ENCODE data around the gene C6orf136.
"Not testable (repeated sequence)": the region's sequence is repeated elsewhere in the genome, so short reads cannot be mapped to it uniquely, and the experiment has no call there.

Gene C6orf136

DNA sequence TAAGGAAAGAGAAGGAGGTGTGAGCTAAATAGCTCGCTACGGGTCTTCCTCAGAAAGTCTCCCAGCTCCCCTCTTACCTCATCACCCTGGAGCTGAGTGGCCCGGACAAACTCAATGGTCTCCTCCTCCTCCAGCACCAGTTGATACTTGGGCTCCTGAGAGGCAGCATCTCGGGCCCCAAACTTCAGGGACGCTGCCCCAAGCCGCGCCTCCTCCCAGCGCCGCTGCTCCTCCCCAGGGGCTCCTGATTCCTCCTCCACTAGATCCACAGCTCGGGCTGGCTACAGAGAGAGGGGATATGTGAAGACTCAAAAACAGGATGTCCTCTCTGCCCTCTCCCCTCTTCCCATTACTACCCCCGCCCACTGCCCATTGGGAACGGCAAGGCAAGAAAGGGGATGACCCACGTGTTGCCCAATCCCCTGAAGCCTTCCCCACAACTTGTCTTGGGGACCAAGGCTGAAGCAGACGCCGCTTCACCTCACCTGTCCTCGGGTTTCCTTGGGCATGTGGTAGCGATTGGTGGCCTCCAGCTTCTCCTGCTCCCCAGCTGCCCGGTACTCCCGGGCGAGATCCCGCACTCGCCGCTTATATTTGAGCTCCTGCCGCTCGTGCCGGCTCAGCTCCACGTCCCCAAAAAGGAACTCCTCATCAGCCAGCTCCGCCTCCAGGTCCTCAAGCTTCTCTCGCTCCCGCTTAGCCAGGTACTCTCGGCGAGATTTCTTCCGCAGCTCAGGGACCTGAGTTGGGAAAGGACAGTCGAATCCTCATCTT, 18.2 kb downstream of the C6orf136 start:
- TF ChIP-seq, protein P1, sequence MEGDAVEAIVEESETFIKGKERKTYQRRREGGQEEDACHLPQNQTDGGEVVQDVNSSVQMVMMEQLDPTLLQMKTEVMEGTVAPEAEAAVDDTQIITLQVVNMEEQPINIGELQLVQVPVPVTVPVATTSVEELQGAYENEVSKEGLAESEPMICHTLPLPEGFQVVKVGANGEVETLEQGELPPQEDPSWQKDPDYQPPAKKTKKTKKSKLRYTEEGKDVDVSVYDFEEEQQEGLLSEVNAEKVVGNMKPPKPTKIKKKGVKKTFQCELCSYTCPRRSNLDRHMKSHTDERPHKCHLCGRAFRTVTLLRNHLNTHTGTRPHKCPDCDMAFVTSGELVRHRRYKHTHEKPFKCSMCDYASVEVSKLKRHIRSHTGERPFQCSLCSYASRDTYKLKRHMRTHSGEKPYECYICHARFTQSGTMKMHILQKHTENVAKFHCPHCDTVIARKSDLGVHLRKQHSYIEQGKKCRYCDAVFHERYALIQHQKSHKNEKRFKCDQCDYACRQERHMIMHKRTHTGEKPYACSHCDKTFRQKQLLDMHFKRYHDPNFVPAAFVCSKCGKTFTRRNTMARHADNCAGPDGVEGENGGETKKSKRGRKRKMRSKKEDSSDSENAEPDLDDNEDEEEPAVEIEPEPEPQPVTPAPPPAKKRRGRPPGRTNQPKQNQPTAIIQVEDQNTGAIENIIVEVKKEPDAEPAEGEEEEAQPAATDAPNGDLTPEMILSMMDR (IDR thresholded peaks at IDR 0.05; ENCODE audit: insufficient read depth, low read depth, low read length, missing control alignments), result no peak
- no peak overlapping the region for H3K4me3 ChIP-seq (ENCODE audit: low read length)
- DNase-seq (ENCODE audit: low read depth), result no peak

DNA sequence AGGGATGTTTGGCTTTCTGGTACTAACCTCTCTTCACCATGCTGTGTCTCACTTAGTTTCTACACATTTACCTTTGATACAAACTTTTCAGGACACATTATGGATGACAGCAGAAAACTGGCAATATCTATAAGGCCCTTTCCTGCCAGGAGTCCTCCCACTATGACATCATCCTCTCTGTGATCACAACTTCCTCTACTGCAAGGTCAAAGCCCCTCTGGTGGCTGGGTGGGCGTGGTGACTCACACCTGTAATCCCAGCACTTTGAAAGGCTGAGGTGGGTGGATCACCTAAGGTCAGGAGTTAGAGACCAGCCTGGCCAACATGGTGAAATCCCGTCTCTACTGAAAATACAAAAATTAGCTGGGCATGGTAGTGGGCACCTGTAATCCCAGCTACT, 19.4 kb downstream of the C6orf136 start:
- H3K4me3 ChIP-seq (ENCODE audit: low read length), result not testable (repeated sequence)
- peak; percentile 28 for DNase-seq (ENCODE audit: low read depth)

DNA sequence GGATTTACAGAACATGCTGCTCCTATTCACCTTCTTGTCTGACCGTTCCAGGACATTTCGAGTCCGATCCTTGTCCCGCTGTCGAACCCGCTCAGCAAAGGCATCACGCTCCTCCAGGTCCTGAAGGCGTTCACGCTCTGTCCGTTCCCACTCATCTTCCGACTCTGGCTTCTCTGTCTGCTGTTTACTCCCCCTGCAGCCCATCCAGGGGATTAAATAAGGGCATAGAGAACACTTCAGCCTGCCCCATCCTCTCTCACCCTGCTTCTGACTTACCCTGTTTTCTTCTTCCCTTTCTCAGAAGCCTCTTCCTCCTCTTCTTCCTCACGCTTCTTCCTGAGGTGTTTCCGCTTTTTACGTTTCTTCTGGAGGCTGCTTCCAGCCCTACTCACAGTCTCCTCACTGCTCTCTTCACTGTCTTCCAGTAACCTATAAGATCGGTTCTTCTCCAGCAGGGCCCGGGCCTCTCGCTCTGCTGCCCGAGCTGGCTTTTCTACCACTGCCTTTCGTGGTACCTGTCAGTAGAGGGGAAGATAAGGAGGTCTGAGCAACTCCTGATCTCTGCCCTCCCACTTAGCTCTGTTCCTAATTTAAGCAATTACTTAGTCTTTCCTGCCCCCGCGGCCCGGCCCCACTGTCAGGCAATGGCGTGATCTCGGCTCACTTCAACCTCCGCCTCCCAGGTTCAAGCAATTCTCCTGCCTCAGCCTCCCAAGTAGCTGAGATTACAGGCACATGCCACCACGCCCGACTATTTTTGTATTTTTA, 24.0 kb downstream of the C6orf136 start:
- H3K4me3 ChIP-seq (ENCODE audit: low read length), result no peak overlapping the region
- DNase-seq (ENCODE audit: low read depth), result no peak
- TF ChIP-seq, protein P1 (IDR thresholded peaks at IDR 0.05; ENCODE audit: insufficient read depth, low read depth, low read length, missing control alignments), result peak; percentile 22

DNA sequence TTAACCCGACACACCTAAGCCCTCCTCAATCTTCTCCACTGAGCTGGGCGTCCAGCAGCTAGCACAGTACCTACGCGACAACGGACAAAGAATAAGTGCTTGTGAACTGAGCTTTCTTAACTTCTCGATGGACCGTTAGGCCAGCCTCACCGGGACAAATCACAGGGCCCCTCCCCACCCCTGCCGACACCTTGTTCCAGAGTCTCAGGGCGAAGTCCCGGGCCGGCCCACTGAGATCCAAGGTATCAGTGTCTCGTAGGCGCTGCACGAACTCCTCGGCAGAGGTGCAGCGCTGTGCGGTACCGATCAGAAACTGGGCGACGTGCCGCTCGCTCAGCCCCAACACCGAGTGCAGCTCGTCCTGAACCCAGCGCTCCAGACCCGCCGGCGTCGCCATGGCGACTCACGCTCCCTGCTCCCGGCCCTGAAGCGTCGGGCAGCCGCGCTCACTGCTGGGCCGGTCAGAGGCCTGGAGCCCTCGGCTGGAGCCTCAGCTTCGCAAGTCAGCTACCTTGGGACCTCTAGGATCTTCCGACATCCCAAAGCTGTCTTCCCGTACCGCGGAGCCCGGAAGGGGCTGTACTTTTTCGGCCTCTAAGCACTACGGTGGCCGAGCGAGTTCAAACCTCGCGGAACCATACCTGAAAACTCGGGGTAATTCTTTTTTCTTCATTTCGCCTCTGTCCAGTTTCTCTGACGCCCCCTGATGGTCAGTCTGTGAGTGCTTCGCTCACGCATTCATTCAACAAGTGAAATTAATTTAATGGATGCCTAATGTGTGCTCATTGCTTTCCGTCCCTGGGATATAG, 25.7 kb downstream of the C6orf136 start, which contains the start of gene DHX16:
TSS of gene DHX16 (minus strand) at position 562 of the 809 bp plus-strand sequence. CDS start at position 397, 165 bp downstream.
- DNase-seq (ENCODE audit: low read depth), result peak; percentile 99
- peak within 1 kb of the TSS; percentile 87 for H3K4me3 ChIP-seq (ENCODE audit: low read length)
- TF ChIP-seq, protein P1 (IDR thresholded peaks at IDR 0.05; ENCODE audit: insufficient read depth, low read depth, low read length, missing control alignments), result peak; percentile 85

DNA sequence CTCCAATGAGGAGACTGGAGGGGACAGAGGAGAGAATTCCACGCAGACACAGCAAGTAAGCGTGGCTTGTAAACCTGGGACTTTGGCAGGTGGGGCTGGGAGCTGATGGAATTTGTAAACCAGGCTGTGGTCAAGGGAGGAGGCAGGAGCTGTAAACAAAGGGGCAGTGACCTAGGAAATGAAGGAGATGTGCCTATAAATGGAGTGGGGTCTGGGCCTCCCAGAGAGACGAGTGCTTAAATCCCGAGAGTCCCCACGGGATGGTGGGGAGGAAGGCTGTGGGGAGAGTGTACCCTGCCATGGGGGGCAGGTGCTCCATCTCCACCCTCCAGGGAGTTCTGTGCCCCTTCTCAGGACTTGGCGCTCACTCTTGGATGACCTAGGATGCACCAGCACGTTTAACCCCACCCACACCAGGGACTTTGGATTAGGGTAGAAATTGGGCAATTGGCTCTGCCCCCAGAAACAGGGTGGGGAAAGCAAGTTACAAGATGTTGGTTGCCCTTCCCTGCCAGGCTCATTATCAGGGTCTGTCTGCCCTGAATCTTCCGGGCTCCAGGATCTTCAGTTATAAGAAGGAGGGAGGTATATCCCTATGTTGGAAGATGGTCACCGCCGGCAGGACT, 29.8 kb downstream of the C6orf136 start:
- TF ChIP-seq, protein P1 (IDR thresholded peaks at IDR 0.05; ENCODE audit: insufficient read depth, low read depth, low read length, missing control alignments), result no peak
- no peak overlapping the region for H3K4me3 ChIP-seq (ENCODE audit: low read length)
- DNase-seq (ENCODE audit: low read depth), result no peak

DNA sequence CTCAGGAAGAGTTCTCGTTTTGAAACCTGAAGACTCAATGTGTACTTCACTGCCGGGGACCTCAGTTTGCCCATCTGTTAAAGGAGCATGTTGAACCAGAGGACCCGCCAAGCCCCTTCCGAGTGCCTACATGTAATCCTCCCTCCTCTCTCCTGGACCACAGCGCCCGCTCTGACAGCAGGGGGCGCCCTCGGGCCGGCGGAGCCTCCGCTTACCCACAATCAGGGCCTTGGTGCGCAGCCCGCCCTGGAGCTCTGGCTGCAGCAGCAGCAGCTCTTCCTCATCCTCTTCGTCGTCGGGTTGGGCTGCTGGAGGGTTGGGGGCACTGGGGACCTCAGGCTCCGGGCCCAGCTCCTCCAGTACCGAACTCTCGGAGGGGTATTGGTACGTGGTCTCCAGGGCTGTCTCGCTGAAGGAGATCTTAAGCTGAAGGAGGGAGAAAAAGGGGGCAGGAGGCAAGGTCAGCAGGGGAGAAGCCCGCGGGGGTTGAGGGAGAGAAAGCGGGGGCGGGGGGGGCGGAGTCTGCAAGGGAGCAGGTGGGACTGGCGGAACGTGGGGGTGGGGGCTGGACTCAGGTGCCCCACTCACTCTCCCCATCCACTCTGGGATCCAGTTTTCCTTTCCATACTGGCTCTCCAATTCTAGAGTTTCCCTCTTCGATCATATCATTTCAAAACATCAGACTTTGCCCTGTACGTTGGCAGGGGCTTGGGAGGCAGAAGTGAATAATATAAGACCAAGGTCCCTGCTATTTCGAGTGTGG, 32.2 kb downstream of the C6orf136 start:
- no peak overlapping the region for H3K4me3 ChIP-seq (ENCODE audit: low read length)
- TF ChIP-seq, protein P1 (IDR thresholded peaks at IDR 0.05; ENCODE audit: insufficient read depth, low read depth, low read length, missing control alignments), result peak; percentile 93
- peak; percentile 82 for DNase-seq (ENCODE audit: low read depth)
